HUDEP-2 (cell line): ENCODE measurements around the gene SPAST.
"Not testable (repeated sequence)": the region's sequence is repeated elsewhere in the genome, so short reads cannot be mapped to it uniquely, and the experiment has no call there.

Experiments used
- DNase-seq, 76 experiments: peaks; one replicate each; lab custom pipeline; 2025; ENCODE audit not compliant: unreplicated experiment in 76 of 76; lab: John Stamatoyannopoulos, UW

The SPAST gene

DNA sequence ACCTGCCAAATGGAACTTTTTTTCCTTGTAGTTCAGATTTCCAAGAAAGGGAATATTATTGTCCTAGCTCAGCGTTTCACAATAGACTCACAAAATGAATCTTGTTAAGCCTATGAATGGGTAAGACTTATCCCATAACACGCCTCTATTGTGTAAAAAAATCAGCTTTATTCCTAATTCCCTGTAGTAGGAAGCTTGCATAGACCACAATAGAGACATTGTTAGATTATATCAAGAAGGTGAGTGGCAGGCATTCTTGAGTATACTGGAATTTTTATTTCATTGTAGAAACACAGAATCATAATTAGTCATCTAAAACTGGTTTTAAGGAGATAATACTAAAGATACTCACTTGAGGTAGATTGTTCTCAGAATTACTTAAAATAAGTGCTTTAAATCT is 55.8 kb downstream of the SPAST start:
- DNase-seq = no peak

DNA sequence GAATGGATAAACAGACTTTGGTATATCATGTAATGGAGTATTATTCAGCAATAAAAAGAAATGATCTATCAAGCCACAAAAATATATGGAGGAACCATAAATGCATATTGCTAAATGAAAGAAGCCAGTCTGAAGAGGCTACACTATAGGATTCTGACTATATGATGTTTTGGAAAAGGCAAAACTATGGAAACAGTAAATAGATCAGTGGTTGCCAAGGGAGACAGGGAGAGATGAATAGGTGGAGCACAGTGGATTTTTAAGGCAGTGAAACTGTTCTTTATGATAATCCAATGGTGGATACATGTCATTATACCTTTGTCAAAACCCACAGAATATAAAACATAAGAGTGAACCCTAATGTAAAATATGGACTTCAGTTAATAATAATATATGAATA is 61.3 kb downstream of the SPAST start:
- DNase-seq = no peak

DNA sequence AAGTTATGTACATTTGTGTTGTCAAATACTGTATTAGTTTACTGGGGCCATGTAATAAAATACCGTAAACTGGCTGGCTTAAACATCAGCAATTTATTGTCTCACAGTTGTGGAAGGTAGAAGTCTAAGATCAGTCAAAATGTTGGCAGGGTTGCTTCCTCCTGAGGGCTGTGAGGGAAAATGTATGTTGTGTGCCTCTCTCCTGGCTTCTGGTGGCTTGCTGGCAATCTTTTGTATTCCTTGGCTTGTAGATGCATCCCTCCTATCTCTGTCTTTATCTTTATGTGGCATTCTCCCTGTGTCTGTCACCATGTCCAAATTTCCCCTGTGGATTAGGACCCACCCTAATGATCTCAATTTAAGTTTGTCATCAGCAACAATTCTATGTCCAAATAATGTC is 65.3 kb downstream of the SPAST start:
- no peak for DNase-seq

DNA sequence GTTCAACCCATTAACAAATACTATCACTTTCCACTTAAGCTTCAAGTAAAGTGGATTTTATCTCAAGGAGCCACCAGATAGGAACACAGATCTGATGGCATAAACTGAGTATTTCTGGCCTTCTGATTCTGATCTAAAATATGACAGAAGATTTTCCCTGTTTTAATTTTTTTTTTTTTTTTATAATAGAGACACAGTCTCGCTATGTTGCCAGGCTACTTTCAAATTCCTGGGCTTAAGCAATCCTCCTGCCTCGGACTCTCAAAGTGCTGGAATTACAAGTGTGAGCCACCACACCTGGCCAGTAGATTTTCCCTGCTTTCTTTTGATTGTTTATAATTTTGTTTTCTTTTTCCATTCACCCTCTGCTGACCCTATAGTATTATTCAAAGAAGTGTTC is 65.7 kb downstream of the SPAST start:
- DNase-seq = no peak

DNA sequence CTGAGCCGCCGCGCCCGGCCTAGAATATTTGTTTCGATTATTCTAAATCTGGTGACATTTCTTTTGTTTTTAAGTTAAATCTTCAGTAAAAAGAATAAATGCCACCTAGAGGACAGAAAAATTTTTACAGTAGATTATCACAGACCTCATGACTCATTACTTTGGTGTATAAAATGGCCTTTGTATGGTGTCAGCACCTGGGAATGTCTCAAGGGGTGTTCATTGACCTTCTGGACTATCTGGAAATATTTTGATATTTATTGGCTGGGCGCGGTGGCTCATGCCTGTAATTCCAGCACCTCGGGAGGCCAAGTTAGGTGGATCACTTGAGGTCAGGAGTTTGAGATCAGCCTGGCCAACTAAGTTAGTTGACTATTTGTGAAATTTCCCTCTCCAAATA is 72.1 kb downstream of the SPAST start:
- peak in 18 of 76 experiments; percentile 0 to 43 (median 12) for DNase-seq

DNA sequence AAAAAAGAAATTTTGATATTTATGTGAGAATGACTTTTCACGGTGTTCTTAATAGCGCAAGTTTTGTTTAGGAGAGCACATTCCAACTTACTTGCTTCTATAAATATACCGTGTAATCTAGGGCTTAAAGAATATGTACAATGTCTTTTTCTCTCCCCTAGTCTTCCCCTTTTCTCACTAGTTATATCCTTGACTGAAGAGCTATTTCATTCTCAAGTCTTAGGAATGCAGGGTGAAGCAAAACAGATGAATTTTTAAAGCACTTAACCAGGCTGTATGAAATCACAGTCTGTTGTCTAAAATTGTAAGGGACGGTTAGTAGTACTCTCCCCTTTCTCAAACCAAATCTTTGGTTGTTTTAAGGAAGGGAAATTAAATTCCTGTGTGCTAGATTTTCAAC is 72.7 kb downstream of the SPAST start:
- no peak for DNase-seq

DNA sequence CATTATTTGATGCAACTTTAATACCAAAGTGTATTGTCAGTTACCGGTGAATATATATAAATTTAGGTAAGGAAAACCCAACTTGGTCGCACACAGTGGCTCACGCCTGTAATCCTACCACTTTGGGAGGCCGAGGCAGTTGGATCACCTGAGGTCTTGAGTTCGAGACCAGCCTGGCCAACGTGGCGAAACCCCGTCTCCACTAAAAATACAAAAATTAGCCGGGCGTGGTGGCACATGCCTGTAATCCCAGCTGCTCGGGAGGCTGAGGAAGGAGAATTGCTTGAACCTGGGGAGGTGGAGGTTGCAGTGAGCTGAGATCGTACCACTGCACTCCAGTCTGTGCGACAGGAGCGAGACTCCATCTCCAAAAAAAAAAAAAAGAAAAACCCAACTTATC is 88.2 kb downstream of the SPAST start:
- not testable (repeated sequence) for DNase-seq

DNA sequence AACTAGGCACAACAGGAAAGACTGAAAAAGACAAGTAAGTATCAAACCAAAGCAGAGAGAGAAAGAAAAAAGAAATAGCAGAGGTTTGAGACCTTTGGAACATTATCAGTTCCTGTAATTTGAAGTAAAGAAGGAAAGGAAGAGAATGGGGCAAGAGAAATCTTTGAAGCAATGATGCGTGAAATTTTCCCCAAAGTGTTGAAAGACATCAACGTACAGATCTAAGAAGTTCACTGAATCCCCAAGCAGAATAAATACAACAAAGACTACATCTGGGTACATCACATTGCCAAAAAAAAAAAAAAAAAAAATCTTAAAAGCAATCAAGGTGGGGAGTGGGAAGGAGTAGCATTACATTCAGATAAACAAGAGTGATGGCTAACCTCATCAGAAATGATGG is 96.3 kb downstream of the SPAST start:
- no peak for DNase-seq

DNA sequence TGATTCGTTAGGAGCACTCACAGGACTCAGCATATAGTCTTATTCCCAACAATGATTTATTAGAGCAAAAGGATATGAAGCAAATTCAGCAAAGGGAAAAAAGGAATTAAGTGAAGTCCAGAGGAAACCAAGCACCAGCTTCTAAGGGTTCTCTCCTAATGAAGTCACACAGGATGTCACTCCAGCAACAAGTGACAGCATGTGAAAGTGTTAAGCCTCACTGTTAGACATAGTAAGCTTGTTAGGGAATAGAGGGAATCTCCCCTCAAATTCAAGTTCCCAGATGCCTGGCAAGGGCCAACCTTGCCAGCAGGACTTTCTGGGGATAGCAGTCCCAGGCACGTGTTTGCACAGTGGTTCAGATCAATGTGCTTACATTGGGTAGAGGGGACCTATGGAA is 97.9 kb downstream of the SPAST start:
- no peak for DNase-seq

DNA sequence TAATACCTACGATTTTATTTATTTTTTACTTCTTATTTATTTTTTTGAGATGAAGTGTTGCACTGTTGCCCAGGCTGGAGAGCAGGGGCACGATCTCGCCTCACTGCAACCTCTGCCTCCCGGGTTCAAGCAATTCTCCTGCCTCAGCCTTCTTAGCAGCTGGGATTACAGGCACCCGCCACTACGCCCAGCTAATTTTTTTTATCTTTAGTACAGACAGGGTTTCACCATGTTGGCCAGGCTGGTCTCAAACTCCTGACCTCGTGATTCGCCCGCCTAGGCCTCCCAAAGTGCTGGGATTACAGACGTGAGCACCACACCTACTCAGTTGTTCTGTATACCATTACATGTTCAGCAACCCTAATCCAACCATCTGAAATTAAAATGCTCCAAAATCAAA is 100.9 kb downstream of the SPAST start:
- peak in 16 of 76 experiments; percentile 2 to 43 (median 9) for DNase-seq

DNA sequence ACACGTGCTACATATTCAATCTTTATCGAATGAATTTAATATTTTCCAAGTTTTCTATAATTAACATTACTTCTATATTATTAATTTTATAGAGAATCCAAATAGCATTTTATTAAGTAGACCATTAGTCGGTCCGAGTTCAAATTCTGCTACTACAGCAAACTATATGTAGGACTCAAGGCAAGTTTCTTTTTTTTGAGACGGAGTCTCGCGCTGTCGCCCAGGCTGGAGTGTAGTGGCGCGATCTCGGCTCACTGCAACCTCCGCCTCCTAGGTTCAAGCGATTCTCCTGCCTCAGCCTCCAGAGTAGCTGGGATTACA is 101.6 kb downstream of the SPAST start:
- DNase-seq = not testable (repeated sequence)

DNA sequence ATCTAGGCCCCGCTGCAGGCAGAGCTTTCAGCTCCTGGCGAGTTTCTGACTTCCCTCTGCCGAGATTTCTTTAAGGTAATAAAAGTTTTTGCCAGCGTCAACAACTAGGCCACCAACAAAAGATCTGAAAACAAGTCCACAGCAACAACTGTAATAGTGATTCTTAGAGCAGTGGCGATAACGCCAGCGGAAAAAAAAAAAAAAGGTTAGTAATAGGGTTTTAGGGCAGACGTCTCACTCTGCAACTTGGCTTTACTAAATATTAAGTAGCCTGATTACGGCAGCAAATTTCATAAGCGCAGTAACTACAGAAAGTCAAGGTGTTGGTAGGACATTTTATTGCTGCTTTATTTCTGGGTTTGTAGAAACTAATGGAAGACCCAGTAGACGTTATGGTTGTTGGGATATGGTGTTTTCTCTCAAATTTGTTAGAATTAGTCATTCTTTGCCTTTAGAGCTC is 102.8 kb downstream of the SPAST start:
- no peak for DNase-seq

DNA sequence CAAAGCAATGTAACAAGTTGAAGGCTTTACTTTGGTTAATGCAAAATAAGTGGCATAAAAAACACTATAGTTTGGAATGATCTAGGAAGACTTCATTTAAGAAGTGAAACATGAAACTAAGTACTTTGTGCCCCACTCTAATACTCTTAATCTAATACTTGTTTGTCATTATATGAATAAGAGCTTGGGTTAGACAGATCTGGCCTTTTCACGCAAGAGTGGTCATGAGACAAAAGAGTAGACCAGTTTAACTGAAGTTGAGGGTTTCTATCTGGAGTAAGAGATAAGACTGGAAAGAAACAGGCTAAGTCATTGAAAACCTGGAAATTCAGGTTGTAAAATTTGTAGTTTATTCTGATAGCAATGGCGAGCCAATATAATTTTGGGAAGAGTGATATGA is 105.2 kb downstream of the SPAST start:
- peak in 37 of 76 experiments; percentile 3 to 79 (median 44) for DNase-seq

DNA sequence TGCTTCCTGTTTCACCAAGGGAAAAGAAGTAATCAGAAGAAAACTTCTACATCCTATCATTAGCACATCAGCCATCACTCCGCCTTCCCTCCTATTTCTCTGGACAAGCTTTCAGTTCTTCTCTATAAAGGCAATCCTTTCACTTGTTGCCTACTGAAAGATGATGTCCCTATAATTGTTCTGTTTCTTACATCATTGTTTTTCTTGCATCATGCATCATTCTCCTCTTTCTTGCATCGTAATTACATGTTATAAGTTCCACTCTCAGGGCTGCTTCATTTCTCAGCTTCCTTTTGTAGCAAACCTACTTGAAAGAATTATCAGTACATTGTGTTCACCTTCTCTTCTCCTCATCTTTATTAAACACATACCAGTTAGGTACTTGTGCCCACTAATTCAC is 109.5 kb downstream of the SPAST start:
- DNase-seq = no peak

DNA sequence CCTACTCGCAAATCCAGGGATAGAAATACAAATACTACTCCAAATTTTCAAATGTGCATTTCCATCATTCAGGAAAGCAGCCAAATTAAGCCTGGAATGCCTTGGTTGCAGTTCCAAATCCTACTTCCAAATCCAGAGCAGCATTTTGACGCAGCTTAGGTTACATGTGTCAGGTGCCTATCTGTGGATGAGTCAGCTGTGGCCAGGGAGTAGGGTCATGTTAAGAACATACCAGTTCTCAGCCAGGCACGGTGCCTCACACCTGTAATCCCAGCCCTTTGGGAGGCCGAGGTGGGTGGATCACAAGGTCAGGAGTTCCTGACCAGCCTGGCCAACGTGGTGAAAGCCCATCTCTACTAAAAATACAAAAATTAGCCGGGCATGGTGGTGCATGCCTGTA is 119.3 kb downstream of the SPAST start:
- no peak for DNase-seq

DNA sequence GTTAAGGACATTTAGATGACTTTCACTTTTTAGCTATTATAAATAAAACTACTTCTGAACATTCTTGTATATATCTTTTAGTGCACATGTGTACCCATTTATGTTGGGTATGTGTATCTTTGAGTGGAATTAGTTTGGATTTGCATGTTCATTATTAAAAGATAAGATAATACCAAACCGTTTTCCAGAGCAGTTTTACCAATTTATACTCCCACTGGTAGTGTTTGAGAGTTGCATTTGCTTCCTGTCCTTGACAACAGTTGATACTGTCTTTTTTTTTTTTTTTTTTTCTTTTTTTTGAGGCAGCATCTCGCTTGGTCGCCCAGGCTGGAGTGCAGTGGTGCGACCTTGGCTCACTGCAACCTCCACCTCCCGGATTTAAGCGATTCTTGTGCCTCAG is 125.7 kb downstream of the SPAST start:
- peak in 3 of 76 experiments; percentile 12 to 16 (median 15) for DNase-seq

DNA sequence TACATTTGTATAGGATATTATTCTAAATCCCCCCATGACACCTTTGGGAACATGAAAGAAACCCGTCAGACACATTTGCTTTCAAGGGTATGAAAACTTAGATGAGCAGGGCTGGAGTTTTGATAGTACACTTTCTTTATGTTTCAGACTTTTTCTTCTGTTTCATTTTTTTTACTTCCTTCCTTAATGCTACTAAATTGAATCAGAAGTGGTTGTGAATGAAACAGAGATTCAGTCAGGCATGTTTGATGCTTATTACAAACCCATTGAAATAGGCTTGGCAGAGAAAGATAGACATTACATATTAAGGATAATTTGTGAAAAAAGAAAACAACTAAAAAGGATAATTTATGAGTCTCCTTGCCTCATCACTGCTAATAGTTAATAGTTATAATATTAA is 129.1 kb downstream of the SPAST start:
- no peak for DNase-seq

DNA sequence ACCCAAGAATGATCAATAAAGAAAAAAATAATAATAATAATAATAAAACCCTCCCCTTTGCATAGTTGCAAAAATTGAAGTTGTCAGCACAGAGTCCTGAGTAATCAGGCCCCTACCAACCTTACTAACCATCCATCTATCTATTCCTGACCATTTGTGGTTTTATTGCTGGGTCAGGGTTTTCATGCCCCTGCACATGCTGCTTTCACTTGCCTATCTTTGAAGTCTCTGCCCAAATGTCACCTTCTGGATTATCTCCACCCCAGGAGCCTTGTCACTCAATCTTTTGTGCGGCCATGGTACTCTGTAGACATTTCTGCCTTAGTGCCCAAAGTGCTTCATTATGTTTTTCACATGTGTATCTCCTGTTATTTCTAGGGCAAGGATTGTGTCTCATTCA is 137.5 kb downstream of the SPAST start:
- no peak for DNase-seq

DNA sequence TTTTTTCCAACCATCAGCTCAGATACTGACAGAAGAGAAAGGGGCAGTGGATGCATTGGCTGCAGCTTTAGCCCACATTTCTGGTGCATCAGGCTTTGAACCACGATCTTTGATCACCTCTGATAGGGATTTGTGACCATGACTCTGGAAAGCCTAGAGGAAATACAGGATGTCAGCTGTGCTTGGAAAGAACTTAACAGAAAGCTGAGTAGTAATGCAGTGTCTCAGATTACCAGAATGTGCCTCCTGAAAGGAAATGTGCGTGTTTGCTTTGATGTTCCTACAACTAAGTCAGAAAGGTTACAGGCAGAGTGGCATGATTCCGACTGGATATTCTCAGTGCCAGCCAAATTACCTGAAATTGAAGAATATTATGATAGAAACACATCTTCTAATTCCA is 140.1 kb downstream of the SPAST start:
- DNase-seq = not testable (repeated sequence)
